ENCODE results near the gene SLC25A21. TPM values are rescaled to one million over a fixed set of nuclear protein-coding genes. Genes with fewer than 3 reads are reported as not detected.
"Not testable (repeated sequence)": the region's sequence is repeated elsewhere in the genome, so short reads cannot be mapped to it uniquely, and the experiment has no call there.

The SLC25A21 gene
- total RNA-seq, 1 donor from 2014 or later, result 0.56 TPM

DNA sequence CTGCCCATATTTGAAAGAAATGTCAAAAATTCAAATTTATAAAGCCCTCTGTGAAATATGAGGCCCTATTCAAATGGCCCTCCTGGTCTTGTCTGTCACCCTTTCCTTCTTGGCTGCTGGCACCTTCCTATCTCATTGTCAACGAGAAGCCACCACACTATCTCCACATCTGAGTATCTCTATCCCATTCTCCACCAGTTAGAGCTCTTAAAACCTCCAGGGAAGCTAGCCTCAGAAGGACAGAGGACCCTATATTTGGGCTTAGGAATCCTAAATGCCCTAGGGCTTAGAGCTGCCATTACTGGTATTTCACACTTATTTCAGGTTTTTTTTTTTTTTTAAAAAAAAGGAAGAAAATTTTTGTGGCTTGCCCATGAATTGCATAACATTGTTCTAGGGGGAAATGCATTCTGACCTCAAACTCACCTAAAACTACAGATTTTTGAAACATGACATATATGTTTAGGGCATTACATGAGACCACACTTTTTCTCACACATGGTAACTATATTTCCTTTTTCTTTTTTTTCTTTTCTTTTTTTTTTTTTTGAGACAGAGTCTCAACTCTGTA, 25.0 kb downstream of the SLC25A21 start:
- peaks cover 37% of the 10 kb centered on the region for H3K4me1 Mint-ChIP-seq (ENCODE audit: unreplicated experiment)
- H3K27ac Mint-ChIP-seq (ENCODE audit: unreplicated experiment), result peak overlapping the region; percentile 20
- H3K4me3 Mint-ChIP-seq (ENCODE audit: unreplicated experiment), result no peak overlapping the region
- TF ChIP-seq, protein P1, sequence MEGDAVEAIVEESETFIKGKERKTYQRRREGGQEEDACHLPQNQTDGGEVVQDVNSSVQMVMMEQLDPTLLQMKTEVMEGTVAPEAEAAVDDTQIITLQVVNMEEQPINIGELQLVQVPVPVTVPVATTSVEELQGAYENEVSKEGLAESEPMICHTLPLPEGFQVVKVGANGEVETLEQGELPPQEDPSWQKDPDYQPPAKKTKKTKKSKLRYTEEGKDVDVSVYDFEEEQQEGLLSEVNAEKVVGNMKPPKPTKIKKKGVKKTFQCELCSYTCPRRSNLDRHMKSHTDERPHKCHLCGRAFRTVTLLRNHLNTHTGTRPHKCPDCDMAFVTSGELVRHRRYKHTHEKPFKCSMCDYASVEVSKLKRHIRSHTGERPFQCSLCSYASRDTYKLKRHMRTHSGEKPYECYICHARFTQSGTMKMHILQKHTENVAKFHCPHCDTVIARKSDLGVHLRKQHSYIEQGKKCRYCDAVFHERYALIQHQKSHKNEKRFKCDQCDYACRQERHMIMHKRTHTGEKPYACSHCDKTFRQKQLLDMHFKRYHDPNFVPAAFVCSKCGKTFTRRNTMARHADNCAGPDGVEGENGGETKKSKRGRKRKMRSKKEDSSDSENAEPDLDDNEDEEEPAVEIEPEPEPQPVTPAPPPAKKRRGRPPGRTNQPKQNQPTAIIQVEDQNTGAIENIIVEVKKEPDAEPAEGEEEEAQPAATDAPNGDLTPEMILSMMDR (IDR thresholded peaks at IDR 0.05), result no peak
- H3K9me3 Mint-ChIP-seq (ENCODE audit: unreplicated experiment), result no peaks in the 10 kb centered on the region
- no peaks in the 10 kb centered on the region for H3K36me3 Mint-ChIP-seq (ENCODE audit: unreplicated experiment)
- DNase-seq (ENCODE audit: extremely low spot score, unreplicated experiment), result no peak
- H3K27me3 Mint-ChIP-seq (ENCODE audit: unreplicated experiment), result peaks cover 7% of the 10 kb centered on the region

DNA sequence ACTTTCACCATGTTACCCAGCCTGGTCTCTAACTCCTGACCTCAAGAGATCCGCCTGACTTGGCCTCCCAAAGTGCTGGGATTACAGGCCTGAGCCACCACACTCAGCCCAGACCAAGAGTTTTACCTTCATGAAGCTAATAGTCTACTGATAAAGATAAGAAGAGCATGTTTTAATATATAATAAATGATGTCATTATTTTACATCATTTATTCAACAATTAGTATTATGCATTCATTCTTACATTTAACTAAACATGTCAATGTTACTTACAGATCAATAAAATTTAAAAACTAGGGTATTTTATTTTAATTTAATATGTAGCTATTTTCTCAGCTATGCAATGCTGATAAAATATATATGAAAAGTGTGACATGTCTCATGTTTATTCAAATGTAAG, 26.0 kb downstream of the SLC25A21 start:
- H3K27ac Mint-ChIP-seq (ENCODE audit: unreplicated experiment); H3K4me3 Mint-ChIP-seq (ENCODE audit: unreplicated experiment); H3K9me3 Mint-ChIP-seq (ENCODE audit: unreplicated experiment); H3K36me3 Mint-ChIP-seq (ENCODE audit: unreplicated experiment); DNase-seq (ENCODE audit: extremely low spot score, unreplicated experiment); H3K27me3 Mint-ChIP-seq (ENCODE audit: unreplicated experiment): not testable (repeated sequence)
- peaks cover 43% of the 10 kb centered on the region for H3K4me1 Mint-ChIP-seq (ENCODE audit: unreplicated experiment)

DNA sequence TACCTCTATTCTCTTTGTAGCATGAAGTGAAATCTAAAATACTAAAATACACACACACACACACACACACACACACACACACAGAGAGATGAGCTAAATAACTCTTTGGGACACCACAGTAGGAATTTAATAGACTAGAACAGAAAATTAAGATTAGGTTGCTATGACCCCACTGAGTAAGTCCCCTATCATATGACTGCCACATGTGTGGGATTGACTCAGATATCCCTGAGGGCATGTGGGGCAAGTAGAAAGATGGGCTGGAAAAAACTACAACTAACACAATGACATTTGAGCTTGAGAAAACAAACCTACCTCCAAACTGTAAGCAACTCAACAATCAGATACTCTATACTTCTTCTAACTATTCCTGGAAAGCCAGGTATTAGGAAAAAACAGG, 27.0 kb downstream of the SLC25A21 start:
- Mint-ChIP-seq H3K36me3 (ENCODE audit: unreplicated experiment) (no peaks in the 10 kb centered on the region), H3K4me1 (ENCODE audit: unreplicated experiment) (peaks cover 41% of the 10 kb centered on the region), H3K4me3 (ENCODE audit: unreplicated experiment) (no peak overlapping the region), H3K9me3 (ENCODE audit: unreplicated experiment) (no peaks in the 10 kb centered on the region), H3K27ac (ENCODE audit: unreplicated experiment) (peak overlapping the region; percentile 18), H3K27me3 (ENCODE audit: unreplicated experiment) (no peaks in the 10 kb centered on the region)
- TF ChIP-seq, protein P1 (IDR thresholded peaks at IDR 0.05), result no peak
- no peak for DNase-seq (ENCODE audit: extremely low spot score, unreplicated experiment)

DNA sequence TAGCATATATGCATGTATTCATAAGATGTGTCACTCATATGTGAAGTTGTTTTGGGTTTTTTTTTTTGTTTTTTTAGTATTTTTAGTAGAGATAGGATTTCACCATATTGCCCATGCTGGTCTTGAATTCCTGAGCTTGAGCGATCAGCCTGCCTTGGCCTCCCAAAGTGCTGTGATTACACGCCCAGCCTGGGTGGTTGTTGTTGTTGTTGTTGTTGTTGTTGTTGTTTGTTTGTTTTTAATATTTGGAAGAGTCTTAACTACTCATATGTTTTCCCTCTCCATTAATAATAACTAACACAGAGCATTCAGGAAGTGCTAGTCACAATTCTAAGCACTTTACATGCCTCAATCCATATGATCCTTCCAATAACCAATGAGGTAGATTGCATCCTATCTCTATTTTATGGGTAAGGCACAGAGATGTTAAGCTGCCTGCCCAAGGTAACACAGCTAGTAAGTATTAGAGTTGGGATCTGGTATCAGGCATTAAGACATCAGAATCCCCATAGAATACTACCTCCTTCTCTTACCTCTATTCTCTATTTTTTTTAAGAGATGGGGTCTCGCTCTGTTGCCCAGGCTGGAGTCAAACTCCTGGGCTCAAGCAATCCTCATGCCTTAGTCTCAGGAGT, 27.6 kb downstream of the SLC25A21 start:
- Mint-ChIP-seq H3K27ac (ENCODE audit: unreplicated experiment) (peak overlapping the region; percentile 18), H3K4me1 (ENCODE audit: unreplicated experiment) (peaks cover 44% of the 10 kb centered on the region), H3K9me3 (ENCODE audit: unreplicated experiment) (no peaks in the 10 kb centered on the region), H3K4me3 (ENCODE audit: unreplicated experiment) (no peak overlapping the region), H3K36me3 (ENCODE audit: unreplicated experiment) (no peaks in the 10 kb centered on the region), H3K27me3 (ENCODE audit: unreplicated experiment) (no peaks in the 10 kb centered on the region)
- TF ChIP-seq, protein P1 (IDR thresholded peaks at IDR 0.05), result no peak
- DNase-seq (ENCODE audit: extremely low spot score, unreplicated experiment), result no peak

DNA sequence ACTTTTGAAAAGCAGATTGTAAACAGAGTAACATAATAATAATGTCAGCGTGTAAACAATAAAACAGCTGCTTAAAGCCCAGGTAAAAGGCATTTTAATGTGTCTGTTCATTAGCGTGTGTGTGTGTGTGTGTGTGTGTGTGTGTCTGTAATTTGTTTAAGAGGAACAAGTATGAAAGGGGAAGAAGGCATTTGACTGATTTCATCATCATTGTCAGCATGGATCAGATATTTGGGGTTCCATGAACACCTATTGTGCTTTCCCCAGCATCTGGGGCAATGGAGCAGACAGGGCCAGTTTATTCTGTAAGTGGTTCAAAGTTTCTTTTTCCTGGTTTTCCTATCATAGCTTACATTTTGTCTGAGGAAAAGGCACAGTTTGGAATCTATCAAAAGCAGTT, 28.9 kb downstream of the SLC25A21 start:
- DNase-seq (ENCODE audit: extremely low spot score, unreplicated experiment), result no peak
- TF ChIP-seq, protein P1 (IDR thresholded peaks at IDR 0.05), result no peak
- peaks cover 55% of the 10 kb centered on the region for H3K4me1 Mint-ChIP-seq (ENCODE audit: unreplicated experiment)
- H3K27ac Mint-ChIP-seq (ENCODE audit: unreplicated experiment), result peak overlapping the region; percentile 85
- no peaks in the 10 kb centered on the region for H3K36me3 Mint-ChIP-seq (ENCODE audit: unreplicated experiment)
- H3K27me3 Mint-ChIP-seq (ENCODE audit: unreplicated experiment), result no peaks in the 10 kb centered on the region
- no peaks in the 10 kb centered on the region for H3K9me3 Mint-ChIP-seq (ENCODE audit: unreplicated experiment)
- no peak overlapping the region for H3K4me3 Mint-ChIP-seq (ENCODE audit: unreplicated experiment)
